Parathyroid adenoma (tissue), 2 donors: ENCODE data around the gene VSIR.

ENCODE experiments used
- H2AFZ ChIP-seq: fragments of 300-600 bp; sonication (generic); one replicate; pipeline ENCODE4 v1.7.0; 2017; ENCODE audit warnings: antibody characterized with exemption, mild to moderate bottlenecking
- H3K27ac ChIP-seq: fragments of 300-600 bp; sonication (generic); one replicate; pipeline ENCODE4 v1.7.0; 2017
- H3K27me3 ChIP-seq: fragments of 300-600 bp; sonication (generic); one replicate; pipeline ENCODE4 v1.7.0; 2017; ENCODE audit warnings: low read length; ENCODE audit not compliant: control insufficient read depth, insufficient read depth
- H3K36me3 ChIP-seq: fragments of 300-600 bp; sonication (generic); one replicate; pipeline ENCODE4 v1.7.0; 2017; ENCODE audit warnings: low read length; ENCODE audit not compliant: control insufficient read depth, insufficient read depth
- H3K4me1 ChIP-seq: fragments of 300-600 bp; sonication (generic); one replicate; pipeline ENCODE4 v1.7.0; 2017; ENCODE audit warnings: control low read depth
- H3K4me2 ChIP-seq: fragments of 300-600 bp; sonication (generic); one replicate; pipeline ENCODE4 v1.7.0; 2017; ENCODE audit warnings: low read length
- H3K4me3 ChIP-seq: fragments of 300-600 bp; sonication (generic); one replicate; pipeline ENCODE4 v1.7.0; 2017; ENCODE audit warnings: low read depth, low read length
- H3K79me2 ChIP-seq: fragments of 300-600 bp; sonication (generic); one replicate; pipeline ENCODE4 v1.7.0; 2017; ENCODE audit warnings: control low read depth
- H3K9ac ChIP-seq: fragments of 300-600 bp; sonication (generic); one replicate; pipeline ENCODE4 v1.7.0; 2017; ENCODE audit warnings: mild to moderate bottlenecking
- H3K9me3 ChIP-seq: fragments of 300-600 bp; sonication (generic); one replicate; pipeline ENCODE4 v1.7.0; 2017; ENCODE audit warnings: low read length; ENCODE audit not compliant: control insufficient read depth
- TF ChIP-seq, protein P1 (sequence below): fragments of 300-600 bp; sonication (generic); IDR thresholded peaks from one replicate; pipeline ENCODE4 v1.7.0; 2017; ENCODE audit warnings: antibody characterized with exemption, mild to moderate bottlenecking
- donor health status: primary hyperparathyroidism.

VSIR gene

DNA sequence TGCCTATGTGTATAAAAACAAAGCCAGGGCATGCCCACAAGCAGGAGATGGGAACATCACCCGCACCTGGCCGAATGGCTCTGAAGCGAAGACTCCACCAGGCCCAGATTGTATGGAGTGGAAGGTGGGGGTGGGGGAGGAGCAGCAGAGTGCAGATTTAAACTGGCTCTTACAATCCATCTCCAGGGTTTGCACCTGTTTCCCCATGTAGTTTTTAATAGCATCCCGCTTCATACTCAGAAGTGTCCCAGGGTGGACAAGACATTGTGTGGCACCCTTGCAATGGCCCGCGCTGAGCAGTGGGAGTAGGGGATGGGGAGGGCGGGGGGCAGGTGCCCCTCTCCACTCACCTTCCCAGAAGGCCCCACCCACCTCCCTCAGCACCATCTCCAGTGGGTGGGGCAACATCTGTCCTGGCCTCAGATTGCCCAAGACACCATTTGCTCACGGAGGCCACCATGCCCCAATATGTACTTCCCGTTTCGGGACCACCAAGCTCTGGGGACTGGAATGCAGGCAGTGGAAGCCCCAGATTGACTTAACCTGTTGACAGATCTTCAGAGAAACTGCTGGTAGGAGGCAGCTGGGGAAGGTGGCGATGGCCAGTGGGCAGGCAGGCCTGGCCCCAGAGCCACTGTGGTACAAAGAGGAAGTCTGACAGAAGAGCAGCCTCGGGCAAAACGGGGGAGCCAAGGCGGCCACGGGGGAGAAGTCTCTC is 23.0 kb downstream of the VSIR start:
- Histone ChIP-seq H3K9me3 (no peaks in the 10 kb centered on the region), H3K9ac (no peak overlapping the region), H3K27me3 (no peaks in the 10 kb centered on the region), H3K27ac (no peak overlapping the region), H3K4me2 (no peak overlapping the region), H3K79me2 (peaks cover 2% of the 10 kb centered on the region), H3K36me3 (no peaks in the 10 kb centered on the region), H3K4me1 (no peaks in the 10 kb centered on the region), H3K4me3 (no peak overlapping the region), H2AFZ (no peak overlapping the region)
- TF ChIP-seq, protein P1, sequence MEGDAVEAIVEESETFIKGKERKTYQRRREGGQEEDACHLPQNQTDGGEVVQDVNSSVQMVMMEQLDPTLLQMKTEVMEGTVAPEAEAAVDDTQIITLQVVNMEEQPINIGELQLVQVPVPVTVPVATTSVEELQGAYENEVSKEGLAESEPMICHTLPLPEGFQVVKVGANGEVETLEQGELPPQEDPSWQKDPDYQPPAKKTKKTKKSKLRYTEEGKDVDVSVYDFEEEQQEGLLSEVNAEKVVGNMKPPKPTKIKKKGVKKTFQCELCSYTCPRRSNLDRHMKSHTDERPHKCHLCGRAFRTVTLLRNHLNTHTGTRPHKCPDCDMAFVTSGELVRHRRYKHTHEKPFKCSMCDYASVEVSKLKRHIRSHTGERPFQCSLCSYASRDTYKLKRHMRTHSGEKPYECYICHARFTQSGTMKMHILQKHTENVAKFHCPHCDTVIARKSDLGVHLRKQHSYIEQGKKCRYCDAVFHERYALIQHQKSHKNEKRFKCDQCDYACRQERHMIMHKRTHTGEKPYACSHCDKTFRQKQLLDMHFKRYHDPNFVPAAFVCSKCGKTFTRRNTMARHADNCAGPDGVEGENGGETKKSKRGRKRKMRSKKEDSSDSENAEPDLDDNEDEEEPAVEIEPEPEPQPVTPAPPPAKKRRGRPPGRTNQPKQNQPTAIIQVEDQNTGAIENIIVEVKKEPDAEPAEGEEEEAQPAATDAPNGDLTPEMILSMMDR = no peak

DNA sequence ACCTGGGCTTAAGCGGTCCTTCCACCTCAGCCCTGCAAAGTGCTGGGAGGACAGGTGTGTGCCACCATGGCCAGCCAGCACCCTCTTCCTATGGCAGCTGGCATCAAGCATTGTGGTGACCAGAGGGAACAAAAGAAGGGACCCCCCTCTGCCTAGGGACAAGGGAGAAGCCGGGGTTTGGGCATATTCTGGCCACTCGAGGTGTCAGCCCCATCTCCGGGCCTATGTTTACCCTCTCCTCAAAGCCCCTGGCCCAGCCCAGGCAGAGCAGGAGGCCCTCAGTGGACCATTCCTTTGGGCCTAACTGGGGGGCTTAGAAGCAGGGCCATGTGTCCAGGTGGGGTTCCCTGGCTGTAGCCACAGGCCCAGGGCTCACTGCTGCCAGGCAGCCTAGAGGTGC is 23.9 kb downstream of the VSIR start:
- Histone ChIP-seq H3K27ac (no peak overlapping the region), H3K9me3 (no peaks in the 10 kb centered on the region), H2AFZ (no peak overlapping the region), H3K4me1 (no peaks in the 10 kb centered on the region), H3K79me2 (no peaks in the 10 kb centered on the region), H3K4me2 (no peak overlapping the region), H3K9ac (no peak overlapping the region), H3K27me3 (no peaks in the 10 kb centered on the region), H3K36me3 (no peaks in the 10 kb centered on the region), H3K4me3 (no peak overlapping the region)
- TF ChIP-seq, protein P1 = no peak

DNA sequence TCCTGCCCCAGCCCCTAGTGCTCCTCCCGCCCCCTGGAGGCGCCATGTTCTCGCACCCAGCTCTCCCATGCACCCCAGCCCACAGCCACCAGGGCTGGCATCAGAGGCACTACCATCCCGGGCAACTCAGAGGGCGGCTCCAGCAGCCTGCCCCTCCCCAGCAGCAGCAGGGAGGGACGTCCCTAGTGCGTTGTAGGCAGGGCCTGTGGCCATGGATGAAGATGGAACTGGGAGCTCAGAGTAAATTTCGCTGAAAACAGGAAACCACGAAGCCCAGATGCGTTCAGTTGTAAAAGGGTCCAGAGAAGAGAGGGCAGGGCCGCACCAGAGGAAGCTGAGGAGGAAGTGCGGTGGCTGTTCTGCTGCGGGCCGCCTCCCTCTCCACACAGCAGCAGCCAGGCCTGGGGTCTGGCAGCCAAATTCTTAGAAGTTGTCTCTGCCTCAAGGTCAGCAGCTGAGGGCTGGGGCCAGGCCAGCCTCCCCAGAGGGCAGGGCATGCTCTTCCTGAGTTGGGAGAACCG is 24.6 kb downstream of the VSIR start:
- Histone ChIP-seq H2AFZ (no peak overlapping the region), H3K4me1 (no peaks in the 10 kb centered on the region), H3K79me2 (no peaks in the 10 kb centered on the region), H3K27me3 (no peaks in the 10 kb centered on the region), H3K4me2 (no peak overlapping the region), H3K4me3 (no peak overlapping the region), H3K36me3 (no peaks in the 10 kb centered on the region), H3K9ac (no peak overlapping the region), H3K27ac (peak overlapping the region; percentile 45), H3K9me3 (no peaks in the 10 kb centered on the region)
- TF ChIP-seq, protein P1 = no peak

DNA sequence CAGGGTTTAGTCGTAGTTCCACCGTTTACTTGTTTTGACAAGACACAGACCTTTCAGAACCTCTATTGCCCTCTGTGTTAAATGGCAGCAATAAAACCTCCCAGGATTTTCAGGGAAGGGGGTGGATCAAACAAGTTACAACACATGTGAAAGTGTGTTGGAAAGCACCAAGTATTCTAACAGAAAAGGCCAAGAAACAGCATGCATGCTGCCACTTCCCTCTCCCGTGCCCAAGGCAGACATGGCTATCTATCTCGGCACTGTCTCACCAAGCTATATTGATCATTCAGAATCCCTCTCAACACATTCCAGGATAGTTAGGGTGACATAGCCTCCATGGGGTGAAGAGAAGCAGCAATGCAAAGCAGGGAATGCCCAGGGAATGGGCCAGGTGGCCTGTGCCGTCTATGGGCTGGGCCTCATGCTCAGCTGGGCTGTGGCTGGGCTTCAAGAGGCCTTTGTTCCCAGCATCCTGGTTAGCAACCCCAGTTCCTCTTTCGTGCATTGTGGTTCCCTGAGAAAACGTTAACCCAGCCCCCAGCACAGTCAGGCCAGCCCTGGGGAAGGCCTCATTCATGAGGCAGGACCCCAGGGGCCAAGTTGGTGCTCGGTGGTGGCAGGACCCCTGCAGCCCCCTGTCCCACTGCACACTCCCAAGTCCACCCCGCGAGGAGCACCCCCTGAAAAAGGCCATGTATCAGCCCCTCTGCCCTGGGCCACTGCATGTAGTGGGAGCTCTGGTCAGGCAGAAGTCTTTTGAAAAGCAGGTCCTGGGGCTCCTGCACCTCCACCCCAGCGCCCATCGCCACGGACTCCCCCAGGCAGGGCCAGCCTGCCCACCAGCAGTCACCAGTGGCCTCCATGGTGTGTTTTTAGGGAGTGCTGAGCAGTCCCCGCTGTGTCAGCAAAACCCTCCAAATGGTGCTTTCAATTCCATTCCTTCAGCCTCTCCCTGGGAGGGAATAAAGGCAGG is 25.5 kb downstream of the VSIR start:
- no peaks in the 10 kb centered on the region for H3K36me3 ChIP-seq

More for the DNA sequence above, 25.5 kb downstream of the VSIR start:
- no peaks in the 10 kb centered on the region for H3K9me3 ChIP-seq
- H3K27me3 ChIP-seq = no peaks in the 10 kb centered on the region
- H3K27ac ChIP-seq = peak overlapping the region; percentile 45
- no peak overlapping the region for H3K4me3 ChIP-seq
- no peak overlapping the region for H2AFZ ChIP-seq
- no peaks in the 10 kb centered on the region for H3K4me1 ChIP-seq
- H3K9ac ChIP-seq = no peak overlapping the region
- TF ChIP-seq, protein P1 = no peak
- H3K79me2 ChIP-seq = no peaks in the 10 kb centered on the region
- no peak overlapping the region for H3K4me2 ChIP-seq
